ENCODE data around the gene KLF6. TPM values are rescaled to one million over a fixed set of nuclear protein-coding genes. Genes with fewer than 3 reads are reported as not detected.
"Not testable (repeated sequence)": the region's sequence is repeated elsewhere in the genome, so short reads cannot be mapped to it uniquely, and the experiment has no call there.

KLF6 gene
- total RNA-seq, 1 donor from 2014 or later: 328 TPM

DNA sequence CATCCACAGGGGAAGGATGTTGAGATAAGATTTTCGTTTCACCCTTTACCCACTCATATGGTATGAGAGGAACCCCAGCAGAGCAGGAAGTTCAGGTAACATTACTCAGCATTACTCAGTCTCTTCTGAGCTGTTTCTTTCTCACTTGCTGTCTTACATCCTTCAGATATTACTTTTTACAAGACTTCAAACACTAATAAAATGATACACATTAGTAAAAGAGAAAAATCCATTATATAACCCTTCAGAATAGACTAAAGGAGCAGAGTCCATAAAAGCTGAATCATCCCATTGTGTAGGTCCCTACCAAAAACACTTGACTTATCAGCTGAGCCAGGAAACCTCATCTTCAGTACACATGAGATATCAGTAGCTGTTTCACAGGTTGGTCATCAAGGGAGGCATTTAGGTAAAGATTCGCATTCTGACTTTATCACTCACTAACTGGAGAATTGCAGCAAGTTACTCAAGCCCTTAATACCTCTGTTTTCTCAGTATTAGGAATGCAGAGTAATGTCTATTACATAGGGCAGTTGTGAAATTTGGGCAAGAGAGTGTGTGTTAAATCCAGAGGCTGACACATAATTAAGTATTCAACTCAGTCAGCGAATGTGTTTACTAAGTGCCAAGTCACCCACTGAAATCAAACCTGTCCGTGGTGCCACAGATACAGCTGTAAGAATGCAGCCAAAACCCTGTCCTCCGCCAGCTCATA is 44.7 kb downstream of the KLF6 start:
- peaks cover 8% of the 10 kb centered on the region for H3K4me1 Mint-ChIP-seq (ENCODE audit: unreplicated experiment)
- no peaks in the 10 kb centered on the region for H3K9me3 Mint-ChIP-seq (ENCODE audit: unreplicated experiment)
- no peak overlapping the region for H3K27ac Mint-ChIP-seq (ENCODE audit: unreplicated experiment)
- no peak for DNase-seq (ENCODE audit: low spot score)
- TF ChIP-seq, protein P1, sequence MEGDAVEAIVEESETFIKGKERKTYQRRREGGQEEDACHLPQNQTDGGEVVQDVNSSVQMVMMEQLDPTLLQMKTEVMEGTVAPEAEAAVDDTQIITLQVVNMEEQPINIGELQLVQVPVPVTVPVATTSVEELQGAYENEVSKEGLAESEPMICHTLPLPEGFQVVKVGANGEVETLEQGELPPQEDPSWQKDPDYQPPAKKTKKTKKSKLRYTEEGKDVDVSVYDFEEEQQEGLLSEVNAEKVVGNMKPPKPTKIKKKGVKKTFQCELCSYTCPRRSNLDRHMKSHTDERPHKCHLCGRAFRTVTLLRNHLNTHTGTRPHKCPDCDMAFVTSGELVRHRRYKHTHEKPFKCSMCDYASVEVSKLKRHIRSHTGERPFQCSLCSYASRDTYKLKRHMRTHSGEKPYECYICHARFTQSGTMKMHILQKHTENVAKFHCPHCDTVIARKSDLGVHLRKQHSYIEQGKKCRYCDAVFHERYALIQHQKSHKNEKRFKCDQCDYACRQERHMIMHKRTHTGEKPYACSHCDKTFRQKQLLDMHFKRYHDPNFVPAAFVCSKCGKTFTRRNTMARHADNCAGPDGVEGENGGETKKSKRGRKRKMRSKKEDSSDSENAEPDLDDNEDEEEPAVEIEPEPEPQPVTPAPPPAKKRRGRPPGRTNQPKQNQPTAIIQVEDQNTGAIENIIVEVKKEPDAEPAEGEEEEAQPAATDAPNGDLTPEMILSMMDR (IDR thresholded peaks at IDR 0.05; ENCODE audit: unreplicated experiment): no peak
- no peaks in the 10 kb centered on the region for H3K27me3 Mint-ChIP-seq (ENCODE audit: unreplicated experiment)
- no peaks in the 10 kb centered on the region for H3K36me3 Mint-ChIP-seq (ENCODE audit: low read depth, unreplicated experiment)
- no peak overlapping the region for H3K4me3 Mint-ChIP-seq (ENCODE audit: unreplicated experiment)

DNA sequence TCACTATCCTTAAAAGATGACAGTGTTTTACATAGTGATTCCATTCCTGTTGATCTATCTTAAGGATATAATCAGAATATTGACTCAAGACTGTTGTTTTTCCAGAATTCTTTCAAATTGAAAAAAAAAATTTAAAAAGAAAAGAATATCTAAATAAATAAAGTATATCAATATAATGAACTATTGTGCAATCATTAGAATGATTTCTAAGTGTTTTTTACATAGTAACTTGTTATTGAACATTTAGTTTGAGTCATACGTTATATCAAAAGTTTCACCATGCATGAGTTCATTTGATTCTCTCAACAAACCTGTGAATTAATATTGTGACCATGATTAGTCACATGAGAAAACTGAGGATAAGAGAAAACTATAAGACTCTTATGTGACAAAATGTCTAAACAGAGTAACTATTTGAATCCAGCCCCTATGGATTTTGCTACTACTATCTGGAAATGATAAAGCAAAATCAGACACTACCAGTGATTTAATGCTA is 46.1 kb downstream of the KLF6 start:
- H3K27me3 Mint-ChIP-seq (ENCODE audit: unreplicated experiment): no peaks in the 10 kb centered on the region
- TF ChIP-seq, protein P1 (IDR thresholded peaks at IDR 0.05; ENCODE audit: unreplicated experiment): no peak
- no peak overlapping the region for H3K27ac Mint-ChIP-seq (ENCODE audit: unreplicated experiment)
- H3K4me1 Mint-ChIP-seq (ENCODE audit: unreplicated experiment): peaks cover 3% of the 10 kb centered on the region
- H3K9me3 Mint-ChIP-seq (ENCODE audit: unreplicated experiment): no peaks in the 10 kb centered on the region
- no peaks in the 10 kb centered on the region for H3K36me3 Mint-ChIP-seq (ENCODE audit: low read depth, unreplicated experiment)
- DNase-seq (ENCODE audit: low spot score): no peak
- H3K4me3 Mint-ChIP-seq (ENCODE audit: unreplicated experiment): no peak overlapping the region

DNA sequence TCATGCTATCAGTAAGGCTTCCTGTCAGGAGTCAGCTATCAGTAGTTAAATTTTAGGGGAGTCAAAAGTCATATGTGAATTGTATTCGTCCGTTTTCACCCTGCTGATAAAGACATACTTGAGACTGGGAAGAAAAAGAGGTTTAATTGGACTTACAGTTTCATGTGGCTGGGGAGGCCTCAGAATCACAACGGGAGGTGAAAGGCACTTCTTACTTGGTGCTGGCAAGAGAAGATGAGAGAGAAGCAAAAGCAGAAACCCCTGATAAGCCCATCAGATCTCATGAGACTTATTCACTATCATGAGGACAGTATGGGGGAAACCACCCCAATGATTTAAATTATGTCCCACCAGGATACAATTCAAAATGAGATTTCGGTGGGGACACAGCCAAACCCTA is 47.1 kb downstream of the KLF6 start:
- Mint-ChIP-seq H3K4me1 (ENCODE audit: unreplicated experiment) (peaks cover 3% of the 10 kb centered on the region), H3K36me3 (ENCODE audit: low read depth, unreplicated experiment) (no peaks in the 10 kb centered on the region), H3K27me3 (ENCODE audit: unreplicated experiment) (no peaks in the 10 kb centered on the region), H3K4me3 (ENCODE audit: unreplicated experiment) (no peak overlapping the region), H3K27ac (ENCODE audit: unreplicated experiment) (no peak overlapping the region), H3K9me3 (ENCODE audit: unreplicated experiment) (no peaks in the 10 kb centered on the region)
- TF ChIP-seq, protein P1 (IDR thresholded peaks at IDR 0.05; ENCODE audit: unreplicated experiment): no peak
- no peak for DNase-seq (ENCODE audit: low spot score)

DNA sequence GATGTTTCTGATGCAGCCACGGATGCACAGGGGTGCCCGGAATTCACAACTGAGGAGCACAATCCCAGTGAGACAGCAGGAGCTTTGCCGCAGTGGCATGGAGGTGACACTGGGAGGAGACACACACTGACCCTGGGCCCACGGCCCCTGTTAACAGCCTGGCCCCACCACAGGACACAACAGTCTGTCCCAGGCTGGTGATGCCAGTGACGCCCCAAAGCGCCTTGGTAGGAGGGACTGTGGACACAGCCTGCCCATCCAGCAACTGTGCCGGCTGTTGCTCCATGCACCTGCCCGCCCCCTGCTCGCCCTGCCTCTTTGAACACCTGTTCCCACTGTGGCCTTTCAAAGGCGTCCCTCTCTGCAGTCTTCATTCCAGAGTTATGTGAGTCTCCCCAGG is 49.8 kb downstream of the KLF6 start:
- TF ChIP-seq, protein P1 (IDR thresholded peaks at IDR 0.05; ENCODE audit: unreplicated experiment): no peak
- no peaks in the 10 kb centered on the region for H3K9me3 Mint-ChIP-seq (ENCODE audit: unreplicated experiment)
- peaks cover 3% of the 10 kb centered on the region for H3K4me1 Mint-ChIP-seq (ENCODE audit: unreplicated experiment)
- no peak for DNase-seq (ENCODE audit: low spot score)
- no peak overlapping the region for H3K4me3 Mint-ChIP-seq (ENCODE audit: unreplicated experiment)
- H3K36me3 Mint-ChIP-seq (ENCODE audit: low read depth, unreplicated experiment): no peaks in the 10 kb centered on the region
- no peaks in the 10 kb centered on the region for H3K27me3 Mint-ChIP-seq (ENCODE audit: unreplicated experiment)
- no peak overlapping the region for H3K27ac Mint-ChIP-seq (ENCODE audit: unreplicated experiment)

DNA sequence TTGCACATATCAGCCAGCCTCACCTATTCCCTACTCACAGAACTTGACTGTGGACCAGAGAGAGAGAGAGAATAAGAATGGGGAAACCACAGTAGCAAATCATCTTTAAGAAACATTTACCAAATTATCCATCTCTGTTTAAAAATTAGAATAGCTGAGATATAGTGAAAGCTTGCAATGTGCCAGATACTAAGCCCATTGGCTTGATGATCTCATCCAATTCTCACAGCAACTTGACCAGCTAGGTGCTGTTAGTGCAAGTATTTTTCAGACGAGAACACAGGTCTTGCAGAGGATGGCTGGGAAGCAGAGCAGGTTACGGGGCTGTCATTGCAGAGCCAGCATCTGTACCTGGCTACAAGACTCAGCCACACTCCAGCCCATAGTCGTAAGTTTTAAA is 50.9 kb downstream of the KLF6 start:
- H3K9me3 Mint-ChIP-seq (ENCODE audit: unreplicated experiment): no peaks in the 10 kb centered on the region
- no peak overlapping the region for H3K4me3 Mint-ChIP-seq (ENCODE audit: unreplicated experiment)
- no peaks in the 10 kb centered on the region for H3K27me3 Mint-ChIP-seq (ENCODE audit: unreplicated experiment)
- no peak for DNase-seq (ENCODE audit: low spot score)
- TF ChIP-seq, protein P1 (IDR thresholded peaks at IDR 0.05; ENCODE audit: unreplicated experiment): no peak
- no peaks in the 10 kb centered on the region for H3K36me3 Mint-ChIP-seq (ENCODE audit: low read depth, unreplicated experiment)
- peaks cover 3% of the 10 kb centered on the region for H3K4me1 Mint-ChIP-seq (ENCODE audit: unreplicated experiment)
- no peak overlapping the region for H3K27ac Mint-ChIP-seq (ENCODE audit: unreplicated experiment)

DNA sequence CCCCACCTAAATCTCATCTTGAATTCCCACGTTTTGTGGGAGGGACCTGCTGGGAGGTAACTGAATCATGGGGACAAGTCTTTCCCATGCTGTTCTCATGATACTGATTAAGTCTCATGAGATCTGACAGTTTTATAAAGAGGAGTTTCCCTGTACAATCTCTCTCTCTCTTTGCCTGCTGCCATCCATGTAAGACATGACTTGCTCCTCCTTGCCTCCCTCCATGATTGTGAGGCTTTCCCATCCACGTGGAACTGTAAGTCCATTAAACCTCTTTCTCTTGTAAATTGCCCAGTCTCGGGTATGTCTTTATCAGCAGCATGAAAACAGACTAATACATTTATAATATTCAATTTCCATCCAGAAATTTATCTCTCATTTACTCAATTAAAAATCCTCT is 52.8 kb downstream of the KLF6 start:
- not testable (repeated sequence) for H3K4me1 Mint-ChIP-seq (ENCODE audit: unreplicated experiment); DNase-seq (ENCODE audit: low spot score); H3K27ac Mint-ChIP-seq (ENCODE audit: unreplicated experiment); H3K36me3 Mint-ChIP-seq (ENCODE audit: low read depth, unreplicated experiment); H3K4me3 Mint-ChIP-seq (ENCODE audit: unreplicated experiment); H3K27me3 Mint-ChIP-seq (ENCODE audit: unreplicated experiment); H3K9me3 Mint-ChIP-seq (ENCODE audit: unreplicated experiment)

All from endothelial cell (in vitro differentiated cells).